Heart left ventricle (tissue), 13 donors: Measurements from ENCODE around the gene CDK5RAP3.

Source experiments
- POLR2A ChIP-seq, 2 donors: fragments of 450-650 bp; IDR thresholded peaks; one replicate each; pipeline ENCODE4 v1.6.1; 2017; ENCODE audit warnings: antibody characterized with exemption in 2 of 2, mild to moderate bottlenecking in 2 of 2, moderate library complexity in 2 of 2
- TF ChIP-seq, protein P1 (sequence below), 12 donors: fragments of 200-600 bp; sonication (generic) in 4 of 12; IDR thresholded peaks; one replicate each; pipeline versions ENCODE4 v1.5.0 to v1.8.0; 2018 to 2022; ENCODE audit warnings: antibody characterized with exemption in 12 of 12, mild to moderate bottlenecking in 5 of 12
- donor health status: ischemic (EF 13 %, LVEDD 7.1; RV severe dilation, severe dysfunction).
- donor health status: DM: no; HTN: yes; CAD: no.
- donor health status: DM: no; HTN: no; CAD: no.
- donor health status: ischemic (EF 25% LVEDD 6.9; RV normal size, moderate dysfunction).
- donor health status: ischemic (EF 25% LVEDD 5.7; RV mildly dilated, moderate dysfunction).
- donor health status: ischemic (EF 35%, LVEDD 5.7; RV mildly dilated, moderate dysfunction).
- donor health status: nonischemic (EF 11% LVEDD 7.7; RV severe dilation, severe dysfunction).
- donor health status: DM: yes; HTN: yes; CAD: no.
- donor health status: PGD.
- donor health status: ischemic (EF 29% LVEDD 5.4; RV normal size, mild dysfunction).
- donor health status: nonischemic (EF 23%, LVEDD 6.1; RV moderate dilation, normal function).

DNA sequence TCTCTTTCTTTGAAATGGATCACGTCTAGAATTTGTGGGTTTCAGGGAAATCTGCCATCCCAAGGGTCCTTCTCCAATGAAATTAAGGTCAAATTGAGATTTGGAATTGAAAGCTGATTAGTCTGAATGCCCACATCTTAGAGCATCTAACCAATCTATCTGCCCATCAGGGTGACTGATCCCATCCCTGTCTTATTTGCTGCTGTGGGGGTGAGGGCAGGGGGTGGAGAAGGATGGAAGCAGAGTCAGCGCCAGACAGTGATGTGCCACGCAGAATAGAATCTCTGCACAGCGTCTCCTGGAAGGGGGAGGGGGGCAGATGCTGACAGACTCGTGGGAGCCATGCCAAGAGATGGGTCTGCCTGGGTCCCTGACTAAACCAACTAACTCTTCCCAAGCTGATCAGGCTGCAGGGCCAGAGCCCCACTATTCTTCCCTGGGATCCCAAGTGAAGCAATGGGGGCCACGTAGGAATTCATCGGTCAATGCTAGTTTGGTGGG, 32.1 kb downstream of the CDK5RAP3 start:
- TF ChIP-seq, protein P1, sequence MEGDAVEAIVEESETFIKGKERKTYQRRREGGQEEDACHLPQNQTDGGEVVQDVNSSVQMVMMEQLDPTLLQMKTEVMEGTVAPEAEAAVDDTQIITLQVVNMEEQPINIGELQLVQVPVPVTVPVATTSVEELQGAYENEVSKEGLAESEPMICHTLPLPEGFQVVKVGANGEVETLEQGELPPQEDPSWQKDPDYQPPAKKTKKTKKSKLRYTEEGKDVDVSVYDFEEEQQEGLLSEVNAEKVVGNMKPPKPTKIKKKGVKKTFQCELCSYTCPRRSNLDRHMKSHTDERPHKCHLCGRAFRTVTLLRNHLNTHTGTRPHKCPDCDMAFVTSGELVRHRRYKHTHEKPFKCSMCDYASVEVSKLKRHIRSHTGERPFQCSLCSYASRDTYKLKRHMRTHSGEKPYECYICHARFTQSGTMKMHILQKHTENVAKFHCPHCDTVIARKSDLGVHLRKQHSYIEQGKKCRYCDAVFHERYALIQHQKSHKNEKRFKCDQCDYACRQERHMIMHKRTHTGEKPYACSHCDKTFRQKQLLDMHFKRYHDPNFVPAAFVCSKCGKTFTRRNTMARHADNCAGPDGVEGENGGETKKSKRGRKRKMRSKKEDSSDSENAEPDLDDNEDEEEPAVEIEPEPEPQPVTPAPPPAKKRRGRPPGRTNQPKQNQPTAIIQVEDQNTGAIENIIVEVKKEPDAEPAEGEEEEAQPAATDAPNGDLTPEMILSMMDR (IDR thresholded peaks at IDR 0.05), result no peak
- TF ChIP-seq POLR2A (IDR thresholded peaks at IDR 0.05), result no peak
